Subcutaneous adipose tissue (tissue), 4 donors: ENCODE results near the gene C1QTNF1. TPM values are rescaled to one million over a fixed set of nuclear protein-coding genes. Genes with fewer than 3 reads are reported as not detected.

ENCODE experiments used
- CTCF ChIP-seq: fragments of 450-650 bp; IDR thresholded peaks from one replicate; pipeline ENCODE4 v1.5.1; 2016; ENCODE audit warnings: low read depth, mild to moderate bottlenecking, control low read depth, antibody characterized with exemption, moderate library complexity
- total RNA-seq, 4 donors: library from RNA; depleted of rRNA; stranded (reverse); fragments of >200 nt; gene quantifications; one replicate each; pipeline ENCODE4 v1.1.0, GENCODE V29; 2016

Gene C1QTNF1
- total RNA-seq, 4 donors from 2014 or later, result 198 to 469 (median 294) TPM

- no peak for TF ChIP-seq CTCF
Observed at GRCh38 chr17:79036596-79036995, 12.6 kb downstream of the C1QTNF1 start.

GRCh38 chr17:79038545-79039135 is 14.7 kb downstream of the C1QTNF1 start:
- TF ChIP-seq CTCF, result no peak

- TF ChIP-seq CTCF, result no peak
Observed at GRCh38 chr17:79039171-79039570, 15.2 kb downstream of the C1QTNF1 start.

- TF ChIP-seq CTCF, result no peak
Observed at GRCh38 chr17:79039886-79040285, 15.9 kb downstream of the C1QTNF1 start.

GRCh38 chr17:79041041-79041570 is 17.1 kb downstream of the C1QTNF1 start:
- no peak for TF ChIP-seq CTCF

- no peak for TF ChIP-seq CTCF
Observed at GRCh38 chr17:79041723-79042420, 17.9 kb downstream of the C1QTNF1 start.

GRCh38 chr17:79042421-79043190 is 18.6 kb downstream of the C1QTNF1 start:
- no peak for TF ChIP-seq CTCF
